Mammary epithelial cell (primary cell): ENCODE data around the gene TCAIM.

ENCODE experiments used
- EZH2 ChIP-seq: IDR thresholded peaks from 2 replicates; pipeline ENCODE4 v1.6.1; 2012; ENCODE audit warnings: low read length, inconsistent platforms, borderline replicate concordance
- TF ChIP-seq, protein P1 (sequence below), 2 donors: IDR thresholded peaks in 1 of 2; conservative IDR thresholded peaks in 1 of 2; 2 replicates each; pipeline ENCODE4 v1.5.1; 2011 to 2012; ENCODE audit warnings: inconsistent platforms in 2 of 2, low read length in 2 of 2, mild to moderate bottlenecking in 2 of 2, control low read depth in 1 of 2, low read depth in 1 of 2; ENCODE audit not compliant: insufficient read depth in 1 of 2; ENCODE audit errors: extremely low read depth in 1 of 2

GRCh38 chr3:44395714-44396113, 57.1 kb downstream of the TCAIM start:
- TF ChIP-seq, protein P1, sequence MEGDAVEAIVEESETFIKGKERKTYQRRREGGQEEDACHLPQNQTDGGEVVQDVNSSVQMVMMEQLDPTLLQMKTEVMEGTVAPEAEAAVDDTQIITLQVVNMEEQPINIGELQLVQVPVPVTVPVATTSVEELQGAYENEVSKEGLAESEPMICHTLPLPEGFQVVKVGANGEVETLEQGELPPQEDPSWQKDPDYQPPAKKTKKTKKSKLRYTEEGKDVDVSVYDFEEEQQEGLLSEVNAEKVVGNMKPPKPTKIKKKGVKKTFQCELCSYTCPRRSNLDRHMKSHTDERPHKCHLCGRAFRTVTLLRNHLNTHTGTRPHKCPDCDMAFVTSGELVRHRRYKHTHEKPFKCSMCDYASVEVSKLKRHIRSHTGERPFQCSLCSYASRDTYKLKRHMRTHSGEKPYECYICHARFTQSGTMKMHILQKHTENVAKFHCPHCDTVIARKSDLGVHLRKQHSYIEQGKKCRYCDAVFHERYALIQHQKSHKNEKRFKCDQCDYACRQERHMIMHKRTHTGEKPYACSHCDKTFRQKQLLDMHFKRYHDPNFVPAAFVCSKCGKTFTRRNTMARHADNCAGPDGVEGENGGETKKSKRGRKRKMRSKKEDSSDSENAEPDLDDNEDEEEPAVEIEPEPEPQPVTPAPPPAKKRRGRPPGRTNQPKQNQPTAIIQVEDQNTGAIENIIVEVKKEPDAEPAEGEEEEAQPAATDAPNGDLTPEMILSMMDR (conservative IDR thresholded peaks at IDR 0.05 in 1 of 2, IDR thresholded peaks at IDR 0.05 in 1 of 2; ENCODE audit: extremely low read depth in 1 of 2, insufficient read depth in 1 of 2, low read depth in 1 of 2, low read length in 2 of 2) = no peak
- TF ChIP-seq EZH2 = no peak
